Keratinocyte (primary cell): ENCODE results near the gene CCDC141. TPM values are rescaled to one million over a fixed set of nuclear protein-coding genes. Genes with fewer than 3 reads are reported as not detected.

Source experiments
- DNase-seq: peaks from one replicate; pipeline ENCODE4 v3.0.0-alpha.2; 2011; ENCODE audit warnings: low read depth, missing footprints, low spot score
- FAIRE-seq: peaks from 2 replicates; lab custom pipeline; 2011; peaks lifted over from hg19 to GRCh38; lab: Jason Lieb, UNC
- H2AFZ ChIP-seq: 2 replicates; pipeline ENCODE4 v1.6.0; 2012; ENCODE audit warnings: low read length, control low read depth, inconsistent platforms; ENCODE audit not compliant: control insufficient read depth
- H3K27ac ChIP-seq: 2 replicates; pipeline ENCODE4 v1.5.1; 2011; ENCODE audit warnings: low read length; ENCODE audit not compliant: control insufficient read depth, insufficient read depth
- H3K27me3 ChIP-seq: 3 replicates; pipeline ENCODE4 v1.6.0; 2011; ENCODE audit warnings: low read length; ENCODE audit not compliant: control insufficient read depth, insufficient read depth; ENCODE audit errors: extremely low read depth
- H3K36me3 ChIP-seq, 2 experiments: 2 replicates in 1 of 2; 3 replicates in 1 of 2; pipeline ENCODE4 v1.5.1; 2011; ENCODE audit warnings: low read length in 2 of 2, mild to moderate bottlenecking in 1 of 2; ENCODE audit not compliant: control insufficient read depth in 2 of 2, insufficient read depth in 2 of 2; ENCODE audit errors: extremely low read depth in 1 of 2
- H3K4me1 ChIP-seq: 3 replicates; pipeline ENCODE4 v1.5.1; 2011; ENCODE audit warnings: low read length; ENCODE audit not compliant: control insufficient read depth, insufficient read depth; ENCODE audit errors: extremely low read depth
- H3K4me2 ChIP-seq: 3 replicates; pipeline ENCODE4 v1.6.0; 2011; ENCODE audit warnings: low read depth, low read length; ENCODE audit not compliant: control insufficient read depth, insufficient read depth; ENCODE audit errors: extremely low read depth
- H3K4me3 ChIP-seq, 3 experiments: fragments of 200-600 bp in 1 of 3; sonication (generic) in 1 of 3; 2 replicates in 2 of 3; 3 replicates in 1 of 3; pipeline ENCODE4 v1.5.1; 2011 to 2016; ENCODE audit warnings: low read length in 3 of 3, mild to moderate bottlenecking in 3 of 3, control low read depth in 2 of 3, inconsistent platforms in 1 of 3, low read depth in 1 of 3, mixed read lengths in 1 of 3, mixed run types in 1 of 3, moderate library complexity in 1 of 3; ENCODE audit not compliant: control insufficient read depth in 2 of 3, insufficient read depth in 2 of 3; ENCODE audit errors: extremely low read depth in 1 of 3
- H3K79me2 ChIP-seq: 2 replicates; pipeline ENCODE4 v1.6.0; 2012; ENCODE audit warnings: low read length; ENCODE audit not compliant: control insufficient read depth, insufficient read depth
- H3K9ac ChIP-seq: 3 replicates; pipeline ENCODE4 v1.6.0; 2011; ENCODE audit warnings: low read length; ENCODE audit not compliant: control insufficient read depth, insufficient read depth; ENCODE audit errors: extremely low read depth
- H3K9me1 ChIP-seq: 3 replicates; pipeline ENCODE4 v1.6.0; 2011; ENCODE audit warnings: low read length; ENCODE audit not compliant: control insufficient read depth, insufficient read depth; ENCODE audit errors: extremely low read depth
- H3K9me3 ChIP-seq: 2 replicates; pipeline ENCODE4 v1.5.1; 2012; ENCODE audit warnings: low read depth, low read length; ENCODE audit not compliant: control insufficient read depth
- H4K20me1 ChIP-seq: 3 replicates; pipeline ENCODE4 v1.6.0; 2011; ENCODE audit warnings: low read length; ENCODE audit not compliant: control insufficient read depth, insufficient read depth; ENCODE audit errors: extremely low read depth
- CTCF ChIP-seq, 3 experiments: IDR thresholded peaks in 1 of 3; conservative IDR thresholded peaks in 1 of 3; optimal IDR thresholded peaks in 1 of 3; 2 replicates in 2 of 3; 3 replicates in 1 of 3; pipeline versions ENCODE3 to v1.5.1; 2011; ENCODE audit warnings: low read length in 3 of 3, mild to moderate bottlenecking in 3 of 3, moderate library complexity in 2 of 3, control low read depth in 1 of 3, inconsistent platforms in 1 of 3; ENCODE audit not compliant: insufficient read depth in 2 of 3; ENCODE audit errors: extremely low read depth in 1 of 3
- EZH2 ChIP-seq: IDR thresholded peaks from one replicate; pipeline ENCODE4 v1.6.1; 2012; ENCODE audit warnings: inconsistent platforms, mild to moderate bottlenecking, low read length, moderate library complexity
- dilution Hi-C: fragments of 300-500 bp; cut with MboI; formaldehyde crosslinking; loops from one replicate; pipeline ENCODE4 v1.7.0; 2020; ENCODE audit warnings: low sequenced_read_pairs; ENCODE audit not compliant: extremely low pct_ligation_motif_present
- polyA plus RNA-seq, 5 experiments: library from polyadenylated mRNA; depleted of rRNA in 3 of 5; stranded (reverse) in 3 of 5; stranded (forward) in 1 of 5; unstranded in 1 of 5; fragments of >200 nt; gene quantifications; 1 replicate in 1 of 5; 2 replicates in 3 of 5; 3 replicates in 1 of 5; pipeline versions ENCODE4 v1.2.1 to v1.2.3, GENCODE V29; 2011 to 2012; ENCODE audit warnings: missing spikeins in 2 of 5, low read depth in 1 of 5, low replicate concordance in 1 of 5

CCDC141 gene
- polyA plus RNA-seq, 1 donor (not counting 4 experiments of a cell fraction or from before 2014, with no cell fraction given) = not detected

- no peaks in the 10 kb centered on the region for H3K27me3 ChIP-seq
- H3K4me2 ChIP-seq = no peak overlapping the region
- dilution Hi-C loops = no loop called here
- H3K9ac ChIP-seq = no peak overlapping the region
- H3K79me2 ChIP-seq = no peaks in the 10 kb centered on the region
- FAIRE-seq (no peak), DNase-seq (no peak)
- no peaks in the 10 kb centered on the region for H3K9me3 ChIP-seq
- no peak overlapping the region for H3K27ac ChIP-seq
- no peak overlapping the region for H2AFZ ChIP-seq
- TF ChIP-seq CTCF (optimal IDR thresholded peaks at IDR 0.05 in 1 of 3, IDR thresholded peaks at IDR 0.05 in 1 of 3, conservative IDR thresholded peaks at IDR 0.05 in 1 of 3; ENCODE audit: extremely low read depth in 1 of 3, insufficient read depth in 2 of 3, low read length in 3 of 3) = no peak
- no peaks in the 10 kb centered on the region for H3K9me1 ChIP-seq
- H3K4me1 ChIP-seq = no peaks in the 10 kb centered on the region
- H4K20me1 ChIP-seq = no peaks in the 10 kb centered on the region
- no peak overlapping the region for H3K4me3 ChIP-seq
- H3K36me3 ChIP-seq = no peaks in the 10 kb centered on the region
Measured at GRCh38 chr2:178855151-178855550, 194.8 kb downstream of the CCDC141 start.

GRCh38 chr2:178848335-178848734 is 201.6 kb downstream of the CCDC141 start:
- no peaks in the 10 kb centered on the region for H3K79me2 ChIP-seq
- H3K4me3 ChIP-seq = no peak overlapping the region
- no peak for FAIRE-seq
- H3K36me3 ChIP-seq = no peaks in the 10 kb centered on the region
- no peaks in the 10 kb centered on the region for H3K9me1 ChIP-seq
- no peaks in the 10 kb centered on the region for H3K27me3 ChIP-seq
- no peak overlapping the region for H3K9ac ChIP-seq
- H3K4me1 ChIP-seq = no peaks in the 10 kb centered on the region
- no peaks in the 10 kb centered on the region for H4K20me1 ChIP-seq
- no peak overlapping the region for H3K4me2 ChIP-seq
- dilution Hi-C loops = no loop called here
- no peaks in the 10 kb centered on the region for H3K9me3 ChIP-seq
- H3K27ac ChIP-seq = no peak overlapping the region
- DNase-seq = no peak
- no peak for TF ChIP-seq EZH2
- no peak for TF ChIP-seq CTCF (optimal IDR thresholded peaks at IDR 0.05 in 1 of 3, IDR thresholded peaks at IDR 0.05 in 1 of 3, conservative IDR thresholded peaks at IDR 0.05 in 1 of 3; ENCODE audit: extremely low read depth in 1 of 3, insufficient read depth in 2 of 3, low read length in 3 of 3)
- no peak overlapping the region for H2AFZ ChIP-seq
